WERI-Rb-1 (cell line): ENCODE measurements around the gene NEURL2.

Experiments
- DNase-seq: peaks from one replicate; pipeline ENCODE4 v3.0.0-alpha.2; 2020
- H3K27ac ChIP-seq: fragments of 250-450 bp; sonication (Bioruptor Pico); 2 replicates; pipeline ENCODE4 v1.5.1; 2020; ENCODE audit warnings: mild to moderate bottlenecking, moderate library complexity
- H3K27me3 ChIP-seq: fragments of 250-450 bp; sonication (Bioruptor Pico); 2 replicates; pipeline ENCODE4 v1.5.1; 2021; ENCODE audit warnings: mild to moderate bottlenecking, low read depth, moderate library complexity; ENCODE audit not compliant: insufficient read depth, severe bottlenecking
- H3K36me3 ChIP-seq: fragments of 250-450 bp; sonication (Bioruptor Pico); 2 replicates; pipeline ENCODE4 v1.5.1; 2020; ENCODE audit warnings: mild to moderate bottlenecking, moderate library complexity
- H3K4me3 ChIP-seq: 2 replicates; pipeline ENCODE4 v1.5.1; 2011; ENCODE audit warnings: low read depth, mild to moderate bottlenecking, control low read depth, low read length
- H3K9me3 ChIP-seq: fragments of 250-450 bp; sonication (Bioruptor Pico); 2 replicates; pipeline ENCODE4 v1.5.1; 2021; ENCODE audit warnings: mild to moderate bottlenecking, moderate library complexity; ENCODE audit not compliant: severe bottlenecking
- CTCF ChIP-seq: IDR thresholded peaks from 2 replicates; pipeline ENCODE4 v1.5.1; 2011; ENCODE audit warnings: low read depth, mild to moderate bottlenecking, control low read depth, inconsistent platforms, low read length

The NEURL2 gene

GRCh38 chr20:45863543-45864470 lies 27.2 kb downstream of the NEURL2 start:
- Histone ChIP-seq H3K9me3 (no peaks in the 10 kb centered on the region), H3K4me3 (no peak overlapping the region), H3K36me3 (no peaks in the 10 kb centered on the region), H3K27ac (no peak overlapping the region), H3K27me3 (no peaks in the 10 kb centered on the region)
- no peak for TF ChIP-seq CTCF
- DNase-seq, result no peak

- no peak for DNase-seq
- H3K9me3 ChIP-seq, result no peaks in the 10 kb centered on the region
- no peaks in the 10 kb centered on the region for H3K27me3 ChIP-seq
- H3K4me3 ChIP-seq, result no peak overlapping the region
- no peaks in the 10 kb centered on the region for H3K36me3 ChIP-seq
- no peak overlapping the region for H3K27ac ChIP-seq
- no peak for TF ChIP-seq CTCF
Observed at GRCh38 chr20:45861221-45862075, 29.6 kb downstream of the NEURL2 start.

- Histone ChIP-seq H3K9me3 (no peaks in the 10 kb centered on the region), H3K36me3 (no peaks in the 10 kb centered on the region), H3K27me3 (no peaks in the 10 kb centered on the region), H3K27ac (no peak overlapping the region), H3K4me3 (no peak overlapping the region)
- no peak for DNase-seq
- no peak for TF ChIP-seq CTCF
Observed at GRCh38 chr20:45860560-45861220, 30.3 kb downstream of the NEURL2 start.

- no peak for DNase-seq
- no peaks in the 10 kb centered on the region for H3K36me3 ChIP-seq
- TF ChIP-seq CTCF, result no peak
- H3K9me3 ChIP-seq, result no peaks in the 10 kb centered on the region
- no peak overlapping the region for H3K4me3 ChIP-seq
- no peaks in the 10 kb centered on the region for H3K27me3 ChIP-seq
- no peak overlapping the region for H3K27ac ChIP-seq
Observed at GRCh38 chr20:45859916-45860315, 31.1 kb downstream of the NEURL2 start.

DNA sequence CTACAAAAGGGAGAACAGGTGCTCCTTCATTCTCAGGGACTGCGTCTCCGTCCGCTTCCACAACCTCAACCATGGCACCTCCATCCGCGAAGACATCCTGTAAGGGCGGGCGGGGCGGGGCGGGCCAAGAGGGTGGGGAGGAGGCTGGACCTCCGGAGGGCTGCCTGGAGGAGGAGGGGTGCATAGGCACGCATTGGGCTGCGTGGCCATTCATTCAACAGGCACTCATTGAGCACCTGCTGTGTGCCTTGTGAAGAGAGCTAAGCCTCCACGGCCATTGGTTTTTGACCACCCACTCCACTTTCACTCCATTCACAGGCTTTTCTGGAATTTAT lies 33.2 kb downstream of the NEURL2 start:
- no peaks in the 10 kb centered on the region for H3K9me3 ChIP-seq
- H3K36me3 ChIP-seq, result no peaks in the 10 kb centered on the region
- DNase-seq, result no peak
- H3K27me3 ChIP-seq, result no peaks in the 10 kb centered on the region
- H3K4me3 ChIP-seq, result peak overlapping the region; percentile 76
- TF ChIP-seq CTCF, result no peak
- peak overlapping the region; percentile 64 for H3K27ac ChIP-seq
